ENCODE data around the gene OR8D4. TPM values are rescaled to one million over a fixed set of nuclear protein-coding genes. Genes with fewer than 3 reads are reported as not detected.
"Not testable (repeated sequence)": the region's sequence is repeated elsewhere in the genome, so short reads cannot be mapped to it uniquely, and the experiment has no call there.

OR8D4 gene
- total RNA-seq, result not detected
- long read RNA-seq, result 0 reads

- no peak for DNase-seq (ENCODE audit: low spot score)
- intact Hi-C loops (cut with DNase I), result no loop called here
Observed at GRCh38 chr11:123901867-123902266, at the start of gene OR8D4. Gene OR8D4, plus strand, starts transcription at chr11:123902167. Its CDS starts 4,265 bp downstream, at chr11:123906432.

DNA sequence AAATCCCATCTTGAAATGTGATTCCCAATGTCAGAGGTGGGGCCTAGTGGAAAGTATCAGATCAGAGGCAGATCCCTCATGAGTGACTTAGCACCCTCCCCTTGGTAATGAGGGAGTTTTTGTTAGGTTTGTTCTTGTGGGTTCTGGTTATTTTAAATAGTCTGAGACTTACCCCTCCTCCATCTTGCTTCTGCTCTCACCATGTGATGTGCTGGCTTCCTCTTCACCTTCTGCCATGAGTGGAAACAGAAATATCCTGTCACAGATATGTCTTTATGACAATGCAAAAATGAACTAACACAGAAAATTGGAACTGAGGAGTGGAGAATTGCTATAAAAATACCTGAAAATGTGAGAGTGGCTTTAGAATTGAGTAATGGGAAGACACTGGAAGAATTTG, 49.6 kb upstream of the OR8D4 start:
- DNase-seq (ENCODE audit: low spot score), result no peak
- intact Hi-C loops (cut with DNase I), result no loop called here

GRCh38 chr11:123853038-123853437, 48.9 kb upstream of the OR8D4 start:
- DNase-seq (ENCODE audit: low spot score), result no peak
- intact Hi-C loops (cut with DNase I), result no loop called here

GRCh38 chr11:123856444-123856843, 45.5 kb upstream of the OR8D4 start:
- no peak for DNase-seq (ENCODE audit: low spot score)
- intact Hi-C loops (cut with DNase I), result no loop called here

- intact Hi-C loops (cut with DNase I), result no loop called here
- no peak for DNase-seq (ENCODE audit: low spot score)
Observed at GRCh38 chr11:123859731-123860130, 42.2 kb upstream of the OR8D4 start.

GRCh38 chr11:123865293-123865692, 36.7 kb upstream of the OR8D4 start:
- intact Hi-C loops (cut with DNase I); DNase-seq (ENCODE audit: low spot score): not testable (repeated sequence)

DNA sequence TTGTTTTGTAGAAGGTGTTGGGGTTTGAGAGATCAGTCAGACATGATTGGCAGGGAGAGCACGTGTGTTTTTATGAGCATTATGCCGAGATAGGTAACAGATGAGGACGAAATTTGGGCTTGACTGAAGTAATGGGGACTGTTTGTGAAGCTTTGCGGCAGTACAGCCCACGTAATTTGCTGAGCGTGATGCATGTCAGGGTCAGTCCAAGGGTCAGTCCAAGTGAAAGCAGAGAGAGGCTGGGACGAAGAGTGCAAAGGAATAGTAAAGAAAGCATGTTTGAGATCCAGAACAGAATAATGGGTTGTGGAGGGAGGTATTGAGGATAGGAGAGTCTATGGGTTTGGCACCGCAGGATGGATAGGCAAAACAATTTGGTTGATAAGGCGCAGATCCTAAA, 34.2 kb upstream of the OR8D4 start:
- DNase-seq (ENCODE audit: low spot score); intact Hi-C loops (cut with DNase I): not testable (repeated sequence)

DNA sequence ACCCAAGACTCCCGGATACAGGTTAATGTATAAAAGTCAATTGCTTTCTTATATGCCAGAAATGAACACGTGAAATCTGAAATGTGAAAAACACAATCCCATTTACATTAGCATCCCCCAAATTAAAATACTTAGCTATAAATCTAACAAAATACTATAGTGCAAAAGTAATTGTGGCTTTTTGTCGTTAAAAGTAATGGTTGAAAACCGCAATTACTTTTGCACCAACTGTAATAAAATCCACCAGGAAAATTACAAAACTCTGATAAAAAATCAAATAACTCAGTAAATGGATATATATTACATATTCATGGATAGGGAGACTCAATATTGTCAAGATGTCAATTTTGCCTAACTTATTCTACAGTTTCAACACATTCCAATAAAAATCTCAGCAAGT, 21.1 kb upstream of the OR8D4 start:
- intact Hi-C loops (cut with DNase I), result no loop called here
- no peak for DNase-seq (ENCODE audit: low spot score)

GRCh38 chr11:123885570-123885969, 16.4 kb upstream of the OR8D4 start, which contains the start of gene TMEM225:
Gene TMEM225, minus strand, starts transcription at chr11:123885670. Its CDS starts 245 bp downstream, at chr11:123885425.
- intact Hi-C loops (cut with DNase I), result no loop called here
- DNase-seq (ENCODE audit: low spot score), result no peak

DNA sequence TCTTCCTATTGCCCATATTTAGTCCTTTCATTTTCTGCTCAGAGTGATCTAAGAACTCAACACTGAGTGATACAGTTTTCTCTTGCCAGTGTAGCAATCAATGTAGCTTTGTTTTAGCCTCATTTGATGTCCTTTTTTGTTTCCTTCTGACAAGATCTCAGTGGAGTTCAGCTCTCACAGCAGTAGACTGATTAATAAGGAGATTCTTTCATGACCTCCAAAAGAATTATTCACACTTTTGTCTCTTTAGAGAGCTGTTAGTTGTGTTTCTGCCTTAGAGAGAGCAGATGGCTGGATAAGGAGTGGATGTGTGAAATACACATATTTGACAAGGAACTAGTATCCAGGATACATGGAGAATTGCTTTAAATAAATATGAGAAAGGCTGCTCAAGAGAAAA, 9.9 kb upstream of the OR8D4 start:
- intact Hi-C loops (cut with DNase I), result no loop called here
- DNase-seq (ENCODE audit: low spot score), result no peak

- no peak for DNase-seq (ENCODE audit: low spot score)
- intact Hi-C loops (cut with DNase I), result no loop called here
Observed at GRCh38 chr11:123899792-123900191, 2.2 kb upstream of the OR8D4 start.

DNA sequence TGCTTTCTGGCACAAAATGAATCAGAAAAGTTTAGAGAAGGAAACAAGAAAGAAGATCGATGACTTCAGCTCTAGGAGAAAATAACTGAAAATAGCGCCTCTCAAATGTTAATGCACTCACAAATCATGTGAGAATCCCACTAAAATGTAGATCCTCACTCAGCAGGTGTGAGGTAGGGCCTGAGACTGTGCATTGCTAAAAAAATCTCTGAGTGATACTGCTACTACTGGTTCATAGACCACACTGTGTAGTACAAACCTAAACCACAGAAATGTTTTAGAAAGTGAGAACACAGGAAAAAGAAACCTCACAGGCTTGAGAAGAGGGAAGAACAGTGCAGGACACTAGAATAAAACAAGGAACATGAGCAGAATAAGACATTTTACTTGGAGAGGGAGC, 2.0 kb downstream of the OR8D4 start:
- intact Hi-C loops (cut with DNase I), result no loop called here
- no peak for DNase-seq (ENCODE audit: low spot score)

DNA sequence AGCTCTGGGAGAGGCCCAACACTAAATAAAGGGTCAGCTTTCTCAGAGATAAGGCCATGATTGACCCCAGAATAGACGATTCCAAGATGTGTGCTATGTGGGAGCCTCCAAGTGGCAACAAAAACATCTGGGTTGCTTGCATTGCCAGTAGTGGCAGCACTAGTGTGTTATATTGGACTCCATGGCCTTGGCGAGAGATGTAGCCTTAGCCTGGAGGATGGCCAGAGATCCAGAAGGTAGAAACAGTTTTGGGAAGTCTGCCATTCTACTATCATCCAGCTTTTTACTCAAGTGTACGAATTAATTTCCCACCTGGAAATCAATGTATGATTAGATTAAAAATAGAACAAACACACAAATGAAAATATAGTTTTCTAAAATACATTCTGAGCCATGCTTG, 3.0 kb downstream of the OR8D4 start:
- no peak for DNase-seq (ENCODE audit: low spot score)
- intact Hi-C loops (cut with DNase I), result no loop called here

DNA sequence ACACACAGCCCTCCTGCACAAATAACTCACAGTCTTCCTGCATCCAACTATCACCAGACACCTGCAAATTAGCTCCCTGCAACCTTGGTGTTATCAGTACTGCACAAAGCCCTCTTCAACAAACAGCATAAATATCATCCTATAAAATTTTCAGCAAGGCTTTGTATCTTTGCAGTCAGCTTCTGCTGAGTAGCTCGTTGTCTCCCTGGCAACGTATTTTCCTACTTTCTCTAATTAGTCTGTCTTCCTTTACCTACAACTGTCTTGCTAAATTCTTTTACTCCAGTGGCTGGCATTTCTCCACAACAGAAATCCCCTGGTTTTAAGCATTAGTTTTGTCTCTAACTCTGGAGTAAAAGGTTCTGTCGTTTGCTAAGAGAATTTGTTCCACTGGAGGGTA, 3.9 kb downstream of the OR8D4 start:
- no peak for DNase-seq (ENCODE audit: low spot score)
- intact Hi-C loops (cut with DNase I), result no loop called here

DNA sequence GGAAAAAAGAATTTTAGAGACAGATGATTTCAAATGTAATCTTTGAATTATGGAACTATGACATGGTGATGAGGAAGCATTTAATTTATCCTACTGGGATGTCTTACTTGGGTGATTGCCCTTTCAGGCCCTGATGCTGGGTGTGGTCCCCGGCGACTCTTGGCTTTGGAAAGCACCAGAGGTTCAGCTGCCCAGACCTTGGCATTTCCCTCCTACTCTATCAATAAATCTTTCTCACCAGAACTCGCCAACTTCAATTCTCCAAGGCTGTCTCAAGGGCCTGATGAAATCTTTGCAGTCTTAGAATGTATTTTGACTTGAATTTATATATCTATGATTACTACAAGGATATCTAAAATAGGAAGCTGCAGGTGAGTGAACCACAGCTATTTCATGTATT, 19.0 kb downstream of the OR8D4 start:
- intact Hi-C loops (cut with DNase I), result no loop called here

GRCh38 chr11:123924027-123924426, 22.1 kb downstream of the OR8D4 start:
- intact Hi-C loops (cut with DNase I), result no loop called here
- DNase-seq (ENCODE audit: low spot score), result no peak

More for the DNA sequence above, 19.0 kb downstream of the OR8D4 start:
- no peak for DNase-seq (ENCODE audit: low spot score)

- DNase-seq (ENCODE audit: low spot score), result no peak
- intact Hi-C loops (cut with DNase I), result no loop called here
Observed at GRCh38 chr11:123939317-123939716, 37.4 kb downstream of the OR8D4 start, which contains the start of gene OR4D5. Gene OR4D5, plus strand, starts transcription at chr11:123939617. Its CDS starts 0 bp downstream, at chr11:123939617.

- intact Hi-C loops (cut with DNase I), result no loop called here
- no peak for DNase-seq (ENCODE audit: low spot score)
Observed at GRCh38 chr11:123942413-123942812, 40.4 kb downstream of the OR8D4 start.

- intact Hi-C loops (cut with DNase I), result no loop called here
- DNase-seq (ENCODE audit: low spot score), result no peak
Observed at GRCh38 chr11:123943738-123944137, 41.8 kb downstream of the OR8D4 start, which contains the start of gene OR6T1. Gene OR6T1, minus strand, starts transcription at chr11:123943838. Its CDS starts 0 bp downstream, at chr11:123943838.

GRCh38 chr11:123945132-123945531, 43.2 kb downstream of the OR8D4 start:
- intact Hi-C loops (cut with DNase I), result no loop called here
- DNase-seq (ENCODE audit: low spot score), result no peak

DNA sequence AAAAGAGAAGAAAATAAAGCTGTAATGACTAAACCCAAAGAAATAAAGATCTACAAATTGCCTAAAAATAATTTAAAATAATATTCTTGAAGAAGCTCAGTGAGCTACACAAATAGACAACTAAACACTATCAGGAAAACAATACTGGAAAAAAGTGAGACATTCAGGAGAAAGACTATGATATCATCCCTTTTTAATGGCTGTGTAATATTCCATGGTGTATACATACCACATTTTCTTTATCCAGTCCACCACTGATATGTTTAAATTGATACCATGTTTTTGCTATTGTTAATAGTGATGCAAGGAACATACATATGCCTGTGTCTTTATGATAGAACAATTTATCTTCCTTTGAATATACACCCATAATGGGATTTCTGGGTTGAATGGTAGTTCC, 54.8 kb downstream of the OR8D4 start:
- intact Hi-C loops (cut with DNase I), result no loop called here
- no peak for DNase-seq (ENCODE audit: low spot score)

Measured in cardiac septum (tissue), 1 donor.